Activated naive CD8-positive, alpha-beta T cell treated with anti-CD3 and anti-CD28 coated beads, Interleukin-2, amount 50 U/mL, for 24 hours (primary cell): Measurements from ENCODE around the gene GLUD2.
"Not testable (repeated sequence)": the region's sequence is repeated elsewhere in the genome, so short reads cannot be mapped to it uniquely, and the experiment has no call there.

ENCODE experiments used
- ATAC-seq: fragments of 150-1000 bp; cut with Tn5 transposase; one replicate; pipeline ENCODE4 v1.10.0; 2021
- DNase-seq: peaks from one replicate; pipeline ENCODE4 v3.0.0; 2021
- H3K27ac Mint-ChIP-seq: one replicate; pipeline ENCODE4 v1.8.0; 2021; ENCODE audit warnings: mild to moderate bottlenecking, mixed read lengths
- H3K27me3 Mint-ChIP-seq: one replicate; pipeline ENCODE4 v1.8.0; 2021; ENCODE audit warnings: mixed read lengths
- H3K36me3 Mint-ChIP-seq: one replicate; pipeline ENCODE4 v1.8.0; 2021; ENCODE audit warnings: low read depth, mixed read lengths
- H3K4me1 Mint-ChIP-seq: one replicate; pipeline ENCODE4 v1.8.0; 2021; ENCODE audit warnings: mixed read lengths
- H3K4me3 Mint-ChIP-seq: one replicate; pipeline ENCODE4 v1.8.0; 2021; ENCODE audit warnings: mild to moderate bottlenecking, moderate library complexity, mixed read lengths
- H3K9me3 Mint-ChIP-seq: one replicate; pipeline ENCODE4 v1.8.0; 2021; ENCODE audit warnings: mixed read lengths

GLUD2 gene

GRCh38 chrX:121052122-121052521, 4.7 kb downstream of the GLUD2 start:
- ATAC-seq (no peak), DNase-seq (no peak)
- no peaks in the 10 kb centered on the region for H3K4me1 Mint-ChIP-seq
- H3K9me3 Mint-ChIP-seq = no peaks in the 10 kb centered on the region
- H3K27ac Mint-ChIP-seq = no peak overlapping the region
- H3K36me3 Mint-ChIP-seq = no peaks in the 10 kb centered on the region
- H3K4me3 Mint-ChIP-seq = no peak overlapping the region
- peaks cover 10% of the 10 kb centered on the region for H3K27me3 Mint-ChIP-seq

GRCh38 chrX:121062289-121062688, 14.9 kb downstream of the GLUD2 start:
- no peaks in the 10 kb centered on the region for H3K27me3 Mint-ChIP-seq
- H3K27ac Mint-ChIP-seq = no peak overlapping the region
- no peak for DNase-seq
- no peak for ATAC-seq
- no peak overlapping the region for H3K4me3 Mint-ChIP-seq
- no peaks in the 10 kb centered on the region for H3K36me3 Mint-ChIP-seq
- H3K9me3 Mint-ChIP-seq = peaks cover 3% of the 10 kb centered on the region
- no peaks in the 10 kb centered on the region for H3K4me1 Mint-ChIP-seq

- no peak overlapping the region for H3K27ac Mint-ChIP-seq
- H3K9me3 Mint-ChIP-seq = no peaks in the 10 kb centered on the region
Observed at GRCh38 chrX:121064579-121064978, 17.2 kb downstream of the GLUD2 start.

GRCh38 chrX:121084247-121084646, 36.8 kb downstream of the GLUD2 start:
- not testable (repeated sequence) for ATAC-seq, H3K4me3 Mint-ChIP-seq, H3K9me3 Mint-ChIP-seq, H3K36me3 Mint-ChIP-seq, DNase-seq, H3K27ac Mint-ChIP-seq, H3K4me1 Mint-ChIP-seq, H3K27me3 Mint-ChIP-seq

More at GRCh38 chrX:121064579-121064978, 17.2 kb downstream of the GLUD2 start:
- H3K4me3 Mint-ChIP-seq = no peak overlapping the region
- ATAC-seq (no peak), DNase-seq (no peak)
- H3K4me1 Mint-ChIP-seq = no peaks in the 10 kb centered on the region
- no peaks in the 10 kb centered on the region for H3K27me3 Mint-ChIP-seq
- H3K36me3 Mint-ChIP-seq = no peaks in the 10 kb centered on the region

GRCh38 chrX:121084903-121085611, 37.6 kb downstream of the GLUD2 start:
- no peak for ATAC-seq
- Mint-ChIP-seq H3K4me3 (no peak overlapping the region), H3K27me3 (no peaks in the 10 kb centered on the region), H3K36me3 (no peaks in the 10 kb centered on the region), H3K27ac (no peak overlapping the region), H3K9me3 (no peaks in the 10 kb centered on the region), H3K4me1 (no peaks in the 10 kb centered on the region)
- DNase-seq = no peak

- H3K9me3 Mint-ChIP-seq = no peaks in the 10 kb centered on the region
- no peak overlapping the region for H3K4me3 Mint-ChIP-seq
- no peaks in the 10 kb centered on the region for H3K4me1 Mint-ChIP-seq
- DNase-seq (no peak), ATAC-seq (no peak)
- no peak overlapping the region for H3K27ac Mint-ChIP-seq
- H3K36me3 Mint-ChIP-seq = no peaks in the 10 kb centered on the region
- no peaks in the 10 kb centered on the region for H3K27me3 Mint-ChIP-seq
Observed at GRCh38 chrX:121085612-121086010, 38.2 kb downstream of the GLUD2 start.

- Mint-ChIP-seq H3K4me3 (no peak overlapping the region), H3K4me1 (no peaks in the 10 kb centered on the region), H3K27me3 (no peaks in the 10 kb centered on the region), H3K36me3 (no peaks in the 10 kb centered on the region), H3K9me3 (no peaks in the 10 kb centered on the region), H3K27ac (no peak overlapping the region)
- ATAC-seq = no peak
- DNase-seq = no peak
Observed at GRCh38 chrX:121093011-121093410, 45.6 kb downstream of the GLUD2 start.
